LoVo (cell line): ENCODE measurements around the gene MRPS7.
"Not testable (repeated sequence)": the region's sequence is repeated elsewhere in the genome, so short reads cannot be mapped to it uniquely, and the experiment has no call there.

Source experiments
- DNase-seq: peaks from one replicate; pipeline ENCODE4 v3.0.0-alpha.2; 2016; ENCODE audit warnings: low spot score

The MRPS7 gene

GRCh38 chr17:75244133-75244866, 17.4 kb upstream of the MRPS7 start:
- no peak for DNase-seq

- no peak for DNase-seq
These were observed 16.7 kb upstream of the MRPS7 start for GRCh38 chr17:75245011-75245410.

GRCh38 chr17:75246404-75246803, 15.3 kb upstream of the MRPS7 start:
- DNase-seq: no peak

GRCh38 chr17:75249564-75249963, 12.1 kb upstream of the MRPS7 start:
- DNase-seq: no peak

- no peak for DNase-seq
These were observed 11.6 kb upstream of the MRPS7 start for GRCh38 chr17:75250009-75250471.

- DNase-seq: no peak
These were observed 9.5 kb upstream of the MRPS7 start for GRCh38 chr17:75252039-75252816.

- not testable (repeated sequence) for DNase-seq
These were observed 5.6 kb upstream of the MRPS7 start for GRCh38 chr17:75255954-75256698.

GRCh38 chr17:75257228-75257627, 4.5 kb upstream of the MRPS7 start:
- DNase-seq: not testable (repeated sequence)

GRCh38 chr17:75260641-75261335, 891 bp upstream of the MRPS7 start:
- DNase-seq: no peak

GRCh38 chr17:75262112-75262606, 480 bp downstream of the MRPS7 start:
- no peak for DNase-seq

GRCh38 chr17:75263055-75263454, 1.4 kb downstream of the MRPS7 start:
- no peak for DNase-seq

- DNase-seq: no peak
These were observed 4.1 kb downstream of the MRPS7 start for GRCh38 chr17:75265614-75266315.

GRCh38 chr17:75266316-75267152, 4.9 kb downstream of the MRPS7 start:
- no peak for DNase-seq

GRCh38 chr17:75267153-75267410, 5.4 kb downstream of the MRPS7 start:
- no peak for DNase-seq

- no peak for DNase-seq
These were observed 5.9 kb downstream of the MRPS7 start for GRCh38 chr17:75267411-75268232.

- no peak for DNase-seq
These were observed 8.2 kb downstream of the MRPS7 start for GRCh38 chr17:75269844-75270217.

- DNase-seq: peak; percentile 70
These were observed 8.7 kb downstream of the MRPS7 start for GRCh38 chr17:75270218-75270965.

- DNase-seq: no peak
These were observed 9.2 kb downstream of the MRPS7 start, which contains the start of gene MIF4GD for GRCh38 chr17:75270966-75271232. MIF4GD (minus strand) TSS chr17:75271231; CDS start chr17:75270195, 1,036 bp downstream.
